Loucy (cell line): ENCODE results near the gene GNRHR.

ENCODE experiments used
- CTCF ChIP-seq: fragments of 200-600 bp; sonication (generic); conservative IDR thresholded peaks from 2 replicates; pipeline ENCODE4 v1.5.1; 2014; ENCODE audit warnings: mild to moderate bottlenecking, antibody characterized with exemption, low read length
- EZH2phosphoT487 ChIP-seq: fragments of 200-600 bp; IDR thresholded peaks from 2 replicates; pipeline ENCODE4 v1.6.1; 2018; ENCODE audit warnings: antibody characterized with exemption, mild to moderate bottlenecking, moderate library complexity, borderline replicate concordance

GRCh38 chr4:67750691-67751090, 3.5 kb downstream of the GNRHR start:
- TF ChIP-seq CTCF (no peak), EZH2phosphoT487 (no peak)
